Activated gamma-delta T cell (primary cell): ENCODE results near the gene PRCP.
"Not testable (repeated sequence)": the region's sequence is repeated elsewhere in the genome, so short reads cannot be mapped to it uniquely, and the experiment has no call there.

Source experiments
- DNase-seq: peaks from one replicate; lab custom pipeline; 2025; lab: John Stamatoyannopoulos, UW
- total RNA-seq, 2 donors: gene quantifications; one replicate each; lab custom pipeline; 2026; lab: John Stamatoyannopoulos, UW

PRCP gene
- 34.2 to 35.9 reads per million in 2 donors for total RNA-seq

DNA sequence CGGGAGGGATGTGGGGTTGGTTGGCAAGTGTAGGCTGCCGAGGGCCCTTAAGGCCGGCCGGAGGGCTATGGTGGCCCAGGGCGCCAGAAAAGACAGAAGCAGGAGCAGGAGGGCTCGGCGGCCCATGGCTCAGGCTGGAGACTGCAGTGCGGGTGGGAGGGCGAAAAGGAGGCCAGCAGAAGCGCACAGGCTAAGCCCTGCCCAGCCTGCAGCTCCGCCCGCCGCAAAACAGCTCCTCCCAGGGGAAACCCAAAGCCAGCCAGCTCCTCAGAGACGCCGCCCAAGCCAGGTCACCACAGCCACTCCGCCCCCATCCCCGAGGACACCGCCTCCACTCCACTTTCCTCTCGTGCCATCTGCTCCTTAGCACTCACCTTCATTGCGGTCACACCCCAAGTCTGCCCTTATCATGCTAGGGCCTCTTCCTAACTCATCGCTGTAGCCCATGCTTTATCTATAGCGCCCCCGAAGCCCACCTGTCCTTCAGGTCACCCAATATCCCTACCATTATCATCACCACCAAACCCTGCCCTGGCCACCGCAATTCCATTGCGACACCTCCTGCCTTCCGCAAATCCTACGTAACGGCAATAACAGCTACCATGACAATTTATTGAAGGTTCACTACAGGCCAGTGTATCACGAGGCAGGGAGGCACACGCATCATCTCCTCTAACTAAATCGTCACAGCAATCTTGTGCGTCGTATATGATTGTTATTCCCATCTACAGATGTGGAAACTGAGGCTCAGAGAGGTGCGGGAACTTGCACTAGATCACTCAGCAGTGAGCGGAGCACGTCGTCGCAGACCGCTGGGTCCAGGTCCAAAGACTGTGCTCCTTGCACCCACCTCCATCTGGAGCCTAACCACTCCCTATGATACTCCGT is at the start of gene PRCP:
Gene PRCP, minus strand, starts transcription at position 154 of the 888 bp plus-strand sequence. Its CDS starts 28 bp downstream, at position 126.
- DNase-seq: peak; percentile 80

DNA sequence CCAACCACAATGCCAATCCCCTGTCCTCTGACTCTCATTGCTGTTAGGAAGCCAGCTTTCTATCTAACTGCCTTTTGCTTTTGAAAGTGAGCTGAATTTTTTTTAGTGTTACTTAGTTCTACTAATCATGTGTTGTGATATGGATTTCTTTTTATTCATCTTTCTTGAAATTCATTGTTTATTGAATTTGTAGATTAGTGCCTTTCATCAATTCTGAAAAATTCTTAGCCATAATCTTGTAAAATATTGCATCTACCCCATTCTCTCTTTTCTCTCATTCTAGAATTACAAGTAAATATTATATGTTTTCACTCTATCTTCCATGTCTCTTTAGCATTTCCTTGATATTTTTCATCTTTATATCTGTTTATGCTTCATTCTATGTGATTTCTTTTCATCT is 49.1 kb upstream of the PRCP start:
- no peak for DNase-seq

DNA sequence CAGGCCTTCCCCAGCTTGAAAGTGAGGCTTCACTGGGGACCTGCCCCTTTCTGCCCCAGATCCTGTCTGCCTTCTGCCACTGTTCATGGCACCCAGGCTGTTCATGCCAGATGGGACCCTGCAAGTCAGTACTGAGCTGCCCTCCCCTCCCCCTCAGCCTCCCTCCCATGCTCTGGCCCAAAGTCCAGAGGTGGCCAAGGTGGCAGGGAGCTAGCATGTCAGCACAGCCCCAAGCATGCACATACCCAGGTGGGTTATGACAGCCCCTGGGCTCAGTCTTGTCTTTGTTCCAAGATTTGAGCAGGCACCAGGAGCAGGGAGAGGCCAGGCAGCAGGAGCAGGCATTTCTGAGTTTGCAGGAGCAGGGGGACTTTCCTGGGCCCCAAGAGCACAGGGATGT is 45.5 kb upstream of the PRCP start:
- DNase-seq: no peak

DNA sequence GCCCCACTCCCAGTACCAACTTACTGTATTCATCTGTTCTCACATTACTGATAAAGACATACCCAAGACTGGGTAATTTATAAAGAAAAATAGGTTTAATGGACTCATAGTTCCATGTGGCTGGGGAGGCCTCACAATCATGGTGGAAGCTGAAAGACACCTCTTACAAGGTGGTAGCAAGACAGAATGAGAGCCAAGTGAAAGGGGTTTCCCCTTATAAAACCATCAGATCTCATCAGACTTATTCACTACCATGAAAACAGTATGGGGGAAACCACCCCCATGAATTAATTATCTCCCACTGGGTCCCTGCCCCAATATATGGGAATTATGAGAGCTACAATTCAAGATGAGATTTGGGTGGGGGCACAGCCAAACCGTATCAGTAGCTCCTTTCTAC is 44.8 kb upstream of the PRCP start:
- not testable (repeated sequence) for DNase-seq

DNA sequence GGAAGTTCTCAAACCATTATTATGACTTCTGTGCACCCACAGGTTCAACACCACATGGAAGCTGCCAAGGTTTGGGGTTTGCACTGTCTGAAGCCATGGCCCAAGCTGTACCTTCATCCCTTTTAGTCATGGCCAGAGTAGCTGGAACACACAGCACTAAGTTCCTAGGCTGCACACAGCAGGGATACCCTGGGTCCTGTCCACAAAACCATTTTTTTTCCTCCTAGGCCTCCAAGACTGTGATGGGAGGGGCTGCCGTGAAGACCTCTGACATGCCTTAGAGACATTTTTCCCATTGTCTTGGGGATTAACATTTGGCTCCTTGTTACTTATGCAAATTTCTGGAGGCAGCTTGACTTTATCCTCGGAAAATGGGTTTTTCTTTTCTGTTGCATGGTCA is 44.0 kb upstream of the PRCP start:
- DNase-seq: no peak

DNA sequence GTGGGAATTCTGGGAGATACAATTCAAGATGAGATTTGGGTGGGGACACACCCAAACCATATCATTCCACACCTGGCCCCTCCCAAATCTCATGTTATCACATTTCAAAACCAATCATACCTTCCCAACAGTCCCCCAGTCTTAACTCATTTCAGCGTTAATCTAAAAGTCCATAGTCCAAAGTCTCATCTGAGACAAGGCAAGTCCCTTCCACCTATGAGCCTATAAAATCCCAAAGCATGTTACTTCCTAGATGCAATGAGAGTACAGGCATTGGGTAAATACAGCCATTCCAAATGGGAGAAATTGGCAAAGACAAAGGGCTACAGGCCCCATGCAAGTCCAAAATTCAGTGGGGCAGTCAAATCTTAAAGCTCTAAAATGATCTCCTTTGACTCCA is 43.2 kb upstream of the PRCP start:
- not testable (repeated sequence) for DNase-seq

DNA sequence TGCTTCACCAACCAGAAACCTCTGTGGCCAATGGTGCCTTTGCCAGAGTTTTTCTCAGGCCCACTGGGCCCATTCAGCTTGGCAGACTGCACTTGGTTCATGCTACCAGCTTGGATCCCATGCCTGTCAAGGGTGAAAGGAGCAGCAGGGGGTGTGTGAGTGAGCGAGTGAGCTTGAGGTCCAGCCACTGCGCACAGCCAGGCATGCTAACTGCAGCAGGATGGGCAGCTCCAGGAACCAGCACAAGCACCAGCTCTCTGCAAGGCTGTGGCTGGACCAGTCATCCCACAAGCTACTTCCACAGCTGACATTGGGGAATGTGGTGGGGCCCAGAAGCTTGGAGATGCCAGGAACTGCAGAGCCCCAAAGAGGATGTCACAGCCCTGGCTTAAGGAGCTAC is 42.1 kb upstream of the PRCP start:
- DNase-seq: no peak

DNA sequence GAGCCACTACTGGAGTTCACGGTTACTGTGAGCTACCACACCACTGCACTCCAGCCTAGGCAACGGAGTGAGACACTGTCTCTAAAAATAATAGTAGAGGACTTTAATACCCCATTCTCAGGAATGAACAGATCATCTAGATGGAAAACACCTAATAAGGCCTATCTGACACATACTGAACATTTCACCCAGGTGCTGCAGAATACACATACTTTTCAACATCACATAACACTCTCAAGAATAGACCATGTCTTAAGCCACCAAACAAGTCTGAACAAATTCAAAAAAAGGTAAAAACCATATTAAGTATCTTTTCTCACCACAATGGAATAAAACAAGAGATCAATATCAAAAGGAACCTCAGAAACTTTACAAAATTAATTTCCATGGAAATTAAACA is 39.2 kb upstream of the PRCP start:
- DNase-seq: no peak

DNA sequence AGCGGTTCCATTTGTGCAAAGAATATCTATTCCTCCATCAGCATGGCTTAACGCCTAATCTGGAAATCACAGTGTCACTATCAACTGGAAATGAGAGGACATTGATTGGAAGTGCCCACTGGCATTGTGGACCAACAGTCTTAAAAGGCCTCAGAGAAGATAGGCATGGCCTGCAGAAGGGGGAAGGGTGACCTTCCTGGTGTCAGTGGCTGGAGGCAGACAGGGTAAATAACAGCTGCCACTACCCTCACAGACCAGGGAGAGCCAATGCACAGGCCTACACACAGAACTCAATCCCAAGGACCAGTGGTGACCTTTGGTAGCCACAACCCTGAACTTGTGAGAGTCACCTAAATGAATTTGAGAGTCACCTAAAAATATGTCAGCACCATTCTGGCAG is 37.3 kb upstream of the PRCP start:
- no peak for DNase-seq

DNA sequence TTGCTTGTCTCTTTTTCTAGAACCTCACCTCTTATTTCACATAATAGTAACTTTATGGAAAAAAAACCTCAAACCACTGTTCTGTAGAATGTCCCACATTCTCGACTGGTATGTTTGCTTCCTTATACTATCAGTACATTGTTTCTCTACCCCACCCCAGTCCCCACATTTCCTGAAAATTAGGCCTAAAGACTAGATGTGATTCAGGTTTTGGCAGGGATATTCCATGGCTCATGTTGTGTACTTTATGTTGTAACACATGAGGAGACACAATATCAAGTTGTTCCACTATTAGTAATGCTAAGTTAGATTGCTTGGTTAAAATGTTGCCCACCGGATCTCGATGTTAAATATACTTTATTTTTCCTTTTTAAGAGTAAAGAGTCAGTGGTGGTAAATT is 36.0 kb upstream of the PRCP start:
- no peak for DNase-seq

DNA sequence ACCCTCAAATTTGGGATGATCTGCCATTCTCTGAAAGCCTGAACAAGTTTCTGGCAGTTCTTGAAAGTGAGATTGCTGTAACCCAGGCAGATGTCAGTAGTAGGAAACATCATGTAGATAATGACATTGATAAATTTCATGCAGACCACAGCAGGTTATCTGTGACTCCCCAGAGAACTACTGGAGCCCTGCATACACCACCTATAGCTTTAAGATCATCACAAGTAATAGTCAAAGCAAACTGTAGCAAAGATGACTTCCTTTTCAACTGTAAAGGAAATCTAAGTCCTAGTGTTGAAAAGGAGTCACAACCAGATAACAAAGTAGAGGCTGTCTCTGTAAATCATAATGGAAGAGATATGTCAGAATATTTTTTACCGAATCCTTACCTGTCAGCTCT is 32.3 kb upstream of the PRCP start:
- DNase-seq: no peak

DNA sequence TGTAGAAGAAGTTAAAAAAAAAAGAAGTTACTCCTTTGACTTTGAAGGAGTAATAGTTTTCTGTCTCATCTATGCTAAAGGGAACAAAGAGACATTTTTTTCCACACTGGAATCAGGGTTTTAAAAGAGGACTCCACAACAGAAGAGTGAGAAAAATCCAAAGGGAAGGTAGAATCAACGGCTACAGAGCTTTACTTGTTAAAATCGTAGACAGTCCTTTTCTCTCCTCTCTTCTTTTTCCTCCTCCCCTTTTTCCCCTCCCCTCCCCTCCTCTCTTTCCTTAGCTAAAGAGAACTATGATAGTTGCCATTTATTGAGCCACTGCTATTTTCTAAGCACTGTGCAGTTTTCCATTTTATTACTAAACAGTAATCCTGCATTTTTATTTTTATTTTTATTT is 30.5 kb upstream of the PRCP start:
- DNase-seq: no peak

DNA sequence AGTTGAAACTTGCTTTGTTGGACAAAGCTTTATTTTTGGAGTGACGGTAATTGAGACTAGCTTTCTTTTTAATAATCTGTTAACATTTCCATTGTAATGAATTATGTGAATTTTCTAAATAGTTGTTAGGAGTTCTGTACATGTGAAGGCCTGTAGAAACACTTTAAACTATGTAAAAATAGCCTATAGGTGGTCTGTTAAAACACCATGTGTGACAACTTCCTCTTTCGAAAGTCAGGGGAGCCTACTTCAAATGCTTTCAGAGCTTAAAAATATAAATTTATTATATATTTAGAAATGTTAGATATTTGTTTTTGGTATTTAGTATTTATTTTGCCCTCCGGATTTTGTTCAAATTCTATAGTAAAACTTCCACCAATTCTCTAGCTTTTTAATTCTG is 30.0 kb upstream of the PRCP start:
- DNase-seq: no peak

DNA sequence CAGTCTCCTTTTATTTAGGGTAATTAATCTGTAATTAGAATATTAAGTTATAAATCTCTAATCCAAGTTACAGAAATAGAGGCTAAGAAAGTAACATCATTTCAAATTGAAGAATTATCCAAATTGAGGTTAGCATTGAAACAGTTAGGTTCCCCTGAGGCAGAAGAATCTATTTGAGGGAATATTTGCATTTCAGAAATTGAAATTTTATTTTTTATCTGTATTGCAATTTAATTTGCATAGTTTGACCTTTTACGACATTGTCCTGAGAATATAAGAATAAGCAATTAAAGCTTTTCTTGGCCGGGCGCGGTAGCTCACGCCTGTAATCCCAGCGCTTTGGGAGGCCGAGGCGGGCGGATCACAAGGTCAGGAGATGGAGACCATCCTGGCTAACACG is 28.9 kb upstream of the PRCP start:
- no peak for DNase-seq

DNA sequence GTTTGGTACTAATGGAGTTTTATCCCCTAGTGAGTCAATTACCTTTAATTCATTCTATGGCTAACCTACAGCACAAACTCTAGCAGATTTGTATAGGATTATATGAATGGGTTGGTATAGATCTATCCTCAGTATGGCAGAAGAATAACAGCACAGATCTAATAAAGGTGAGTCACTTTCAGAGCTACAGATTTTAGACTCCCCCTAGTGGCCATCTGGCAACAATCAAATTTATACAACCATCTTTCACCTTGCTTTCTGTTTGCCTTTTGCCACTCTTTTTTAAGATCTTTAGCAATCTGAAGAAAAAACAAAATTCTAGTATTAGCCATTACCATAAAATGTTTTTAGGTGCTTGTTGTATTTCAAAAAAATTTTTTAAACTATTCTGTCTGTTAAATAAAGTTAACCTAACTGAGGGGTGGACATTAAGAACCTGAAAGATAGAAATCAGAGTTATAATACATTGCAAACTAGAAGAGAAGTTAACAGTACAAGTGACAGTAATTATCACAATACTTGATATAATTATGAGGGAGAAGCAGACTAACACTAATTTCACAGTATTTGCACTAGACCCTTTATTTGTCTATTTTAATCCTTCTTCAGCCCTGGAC is 27.1 kb upstream of the PRCP start:
- no peak for DNase-seq

DNA sequence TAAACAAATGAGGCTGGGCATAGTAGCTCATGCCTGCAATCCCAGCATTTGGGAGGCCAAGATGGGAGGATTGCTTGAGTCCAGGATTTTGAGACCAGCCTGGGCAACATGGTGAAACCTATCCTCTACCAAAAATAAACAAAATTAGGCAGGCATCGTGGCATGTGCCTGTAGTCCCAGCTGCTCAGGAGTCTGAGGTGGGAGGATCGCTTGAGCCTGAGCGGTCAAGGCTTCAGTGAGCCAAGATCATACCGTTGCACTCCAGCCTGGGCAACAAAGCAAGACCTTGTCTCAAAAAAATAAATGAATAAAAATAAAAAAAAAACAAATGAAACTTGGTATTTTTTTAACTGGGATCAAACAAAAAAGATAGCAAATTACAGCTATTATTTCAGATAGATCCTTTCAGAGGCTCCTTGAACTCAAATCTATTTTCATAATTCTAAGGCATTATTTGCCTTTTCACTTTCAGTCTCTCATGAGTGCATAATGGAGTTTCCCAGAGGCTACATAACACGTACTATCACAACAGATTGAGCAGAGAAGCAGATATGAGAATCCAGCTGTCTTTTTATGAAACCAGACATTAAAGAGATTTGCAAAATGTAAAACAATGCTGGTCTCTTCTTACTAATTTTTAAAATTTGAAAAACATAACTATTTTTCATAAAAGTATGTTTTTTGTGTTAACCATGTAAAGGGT is 24.4 kb upstream of the PRCP start:
- DNase-seq: no peak

DNA sequence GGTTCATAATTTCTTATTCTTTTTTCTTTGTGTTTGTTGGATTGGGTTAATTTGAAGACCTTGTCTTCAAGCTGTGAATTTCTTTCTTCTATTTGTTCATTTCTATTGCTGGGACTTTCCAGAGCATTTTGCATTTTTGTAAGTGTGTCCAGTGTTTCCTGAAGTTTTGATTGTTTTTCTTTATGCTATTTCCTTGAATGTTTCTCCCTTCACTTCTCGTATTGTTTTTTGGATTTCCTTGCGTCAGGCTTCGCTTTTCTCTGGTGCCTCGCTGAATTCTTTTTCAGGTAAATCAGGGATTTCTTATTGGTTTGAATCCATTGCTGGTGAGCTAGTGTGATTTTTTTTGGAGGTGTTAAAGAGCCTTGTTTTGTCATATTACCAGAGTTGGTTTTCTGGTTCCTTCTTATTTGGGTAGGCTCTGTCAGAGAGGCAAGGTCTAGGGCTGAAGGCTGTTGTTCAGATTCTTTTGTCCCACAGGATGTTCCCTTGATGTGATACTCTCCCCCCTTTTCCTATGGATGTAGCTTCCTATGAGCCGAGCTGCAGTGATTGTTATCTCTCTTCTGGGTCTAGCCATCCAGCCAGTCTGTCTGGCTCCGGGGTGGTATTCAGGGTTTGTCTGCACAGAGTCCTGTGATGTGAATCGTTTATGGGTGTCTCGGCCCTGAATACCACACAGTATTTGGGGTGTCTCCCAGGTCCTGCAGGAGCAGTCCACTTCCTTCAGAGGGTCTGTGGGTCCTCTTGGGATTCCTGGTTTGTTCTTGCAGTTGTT is 22.4 kb upstream of the PRCP start:
- not testable (repeated sequence) for DNase-seq

DNA sequence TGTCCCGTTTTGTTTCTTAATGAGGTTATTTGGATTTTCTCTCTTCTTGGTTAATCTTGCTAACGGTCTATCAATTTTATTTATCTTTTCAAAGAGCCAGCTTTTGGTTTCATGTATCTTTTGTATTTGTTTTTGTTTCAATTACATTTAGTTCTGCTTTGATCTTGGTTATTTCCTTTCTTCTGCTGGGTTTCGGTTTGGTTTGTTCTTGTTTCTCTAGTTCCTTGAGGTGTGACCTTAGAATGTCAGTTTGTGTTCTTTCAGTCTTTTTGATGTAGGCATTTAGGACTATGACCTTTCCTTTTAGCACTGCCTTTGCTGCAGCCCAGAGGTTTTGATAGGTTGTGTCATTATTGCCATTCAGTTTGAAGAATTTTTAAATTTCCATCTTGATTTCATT is 20.0 kb upstream of the PRCP start:
- DNase-seq: not testable (repeated sequence)

DNA sequence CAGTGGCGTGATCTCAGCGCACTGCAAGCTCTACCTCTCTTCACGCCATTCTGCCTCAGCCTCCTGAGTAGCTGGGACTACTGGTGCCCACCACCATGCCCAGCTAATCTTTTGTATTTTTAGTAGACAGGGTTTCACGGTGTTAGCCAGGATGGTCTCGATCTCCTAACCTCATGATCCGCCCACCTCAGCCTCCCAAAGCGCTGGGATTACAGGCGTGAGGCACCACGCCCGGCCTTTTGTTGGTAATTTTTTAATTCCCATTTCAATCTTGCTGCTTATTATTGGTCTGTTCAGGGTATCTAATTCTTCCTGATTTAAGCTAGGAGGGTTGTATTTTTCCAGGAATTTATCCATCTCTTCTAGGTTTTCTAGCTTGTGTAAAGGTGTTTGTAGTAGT is 19.6 kb upstream of the PRCP start:
- not testable (repeated sequence) for DNase-seq

DNA sequence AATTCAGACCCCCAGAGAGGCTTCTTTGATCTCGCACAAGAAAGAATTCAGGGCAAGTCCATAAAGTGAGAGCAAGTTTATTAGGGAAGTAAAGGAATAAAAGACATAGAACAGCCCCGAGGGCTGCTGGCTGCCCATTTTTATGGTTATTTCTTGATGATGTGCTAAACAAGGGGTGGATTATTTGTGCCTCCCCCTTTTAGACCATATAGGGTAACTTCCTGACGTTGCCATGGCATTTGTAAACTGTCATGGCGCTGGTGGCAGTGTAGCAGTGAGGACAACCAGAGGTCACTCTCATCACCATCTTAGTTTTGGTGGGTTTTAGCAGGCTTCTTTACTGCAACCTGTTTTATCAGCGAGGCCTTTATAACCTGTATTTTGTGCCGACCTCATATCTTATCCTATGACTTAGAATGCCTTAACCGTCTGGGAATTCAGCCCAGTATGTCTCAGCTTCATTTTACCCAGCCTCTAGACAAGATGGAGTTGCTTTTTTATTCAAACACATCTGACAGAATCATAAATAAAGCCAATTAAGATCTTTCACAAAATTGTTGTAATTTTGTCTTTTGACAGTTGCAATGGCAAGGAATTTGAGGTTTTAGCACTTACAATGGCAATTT is 8.9 kb upstream of the PRCP start:
- no peak for DNase-seq

DNA sequence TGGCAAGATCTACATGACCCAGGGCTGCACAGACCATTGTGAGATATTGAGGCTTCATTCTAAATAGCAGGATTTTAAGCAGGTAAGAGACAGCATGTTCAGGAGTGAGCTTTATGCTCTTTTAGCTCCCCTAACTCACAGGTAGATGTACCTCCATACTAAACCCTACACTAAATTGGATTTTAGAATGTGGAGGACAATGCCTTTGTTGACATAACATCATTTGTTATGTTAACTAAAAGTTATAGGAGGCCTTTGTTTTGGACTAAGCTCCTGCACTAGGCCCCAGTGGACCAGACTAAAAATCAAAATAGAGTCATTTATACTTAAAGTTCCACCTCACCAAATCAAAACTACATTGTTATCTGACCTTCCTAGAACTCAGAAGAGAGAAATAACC is 8.1 kb upstream of the PRCP start:
- no peak for DNase-seq

DNA sequence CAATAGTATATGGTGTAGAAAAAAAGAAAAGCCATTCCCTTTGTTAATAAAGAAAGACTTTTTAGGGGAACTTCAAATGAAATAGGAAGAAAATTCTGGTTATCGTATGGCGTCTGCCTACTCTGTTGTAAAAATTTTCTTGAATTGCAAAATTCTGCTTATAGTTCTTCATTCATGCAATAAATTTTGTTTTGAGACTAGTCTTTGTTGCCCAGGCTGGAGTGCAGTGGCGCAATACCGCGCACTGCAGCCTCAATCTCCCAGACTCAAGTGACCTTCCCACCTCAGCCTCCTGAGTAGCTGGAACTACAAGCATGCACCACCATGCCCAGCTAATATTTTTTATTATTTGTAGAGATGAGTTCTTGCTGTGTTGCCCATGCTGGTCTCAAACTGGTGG is 7.1 kb upstream of the PRCP start:
- DNase-seq: no peak
